MCF 10A (cell line): ENCODE measurements around the gene CSTB. TPM values are rescaled to one million over a fixed set of nuclear protein-coding genes. Genes with fewer than 3 reads are reported as not detected.

Source experiments
- BruUV-seq: library from RNA; stranded (reverse); fragments of 400-500 nt; replicated peaks from 2 replicates; lab custom pipeline; 2021; lab: Mats Ljungman, UMichigan
- CTCF ChIA-PET: fragments of 300-600 bp; sonication (Branson Sonifier 250); formaldehyde crosslinking; extraction: SDS; loops from one replicate; lab custom pipeline; 2021; ENCODE audit warnings: antibody characterized with exemption, inconsistent platforms; lab: Yijun Ruan, JAX
- POLR2A ChIA-PET: fragments of 300-600, 350-650 bp; sonication (Branson Sonifier 250); formaldehyde crosslinking; extraction: SDS; loops from one replicate; lab custom pipeline; 2020; ENCODE audit warnings: antibody characterized with exemption, inconsistent platforms; lab: Yijun Ruan, JAX
- DNase-seq: peaks from one replicate; pipeline ENCODE4 v3.0.0-alpha.2; 2018; ENCODE audit not compliant: unreplicated experiment
- H3K27ac Mint-ChIP-seq: one replicate; pipeline ENCODE4 v1.8.0; 2022; ENCODE audit warnings: mild to moderate bottlenecking, low read depth, mixed read lengths; ENCODE audit not compliant: unreplicated experiment
- H3K27me3 Mint-ChIP-seq: one replicate; pipeline ENCODE4 v1.8.0; 2022; ENCODE audit warnings: mixed read lengths; ENCODE audit not compliant: insufficient read depth, unreplicated experiment
- H3K36me3 Mint-ChIP-seq: one replicate; pipeline ENCODE4 v1.8.0; 2022; ENCODE audit warnings: mild to moderate bottlenecking, moderate library complexity, mixed read lengths; ENCODE audit not compliant: insufficient read depth, unreplicated experiment
- H3K4me1 Mint-ChIP-seq: one replicate; pipeline ENCODE4 v1.8.0; 2022; ENCODE audit warnings: mixed read lengths; ENCODE audit not compliant: insufficient read depth, unreplicated experiment
- H3K4me3 Mint-ChIP-seq: one replicate; pipeline ENCODE4 v1.8.0; 2022; ENCODE audit warnings: mild to moderate bottlenecking, moderate library complexity, mixed read lengths; ENCODE audit not compliant: unreplicated experiment
- H3K9me3 Mint-ChIP-seq: one replicate; pipeline ENCODE4 v1.8.0; 2022; ENCODE audit warnings: mixed read lengths; ENCODE audit not compliant: unreplicated experiment
- intact Hi-C: fragments of 100-400 bp; cut with micrococcal nuclease; formaldehyde crosslinking; loops from 2 replicates; pipeline ENCODE4 v1.14.1; 2022
- total RNA-seq: library from RNA; stranded (reverse); gene quantifications from 2 replicates; pipeline ENCODE4 v1.2.3, GENCODE V29; 2022
- TF ChIP-seq, protein P1 (sequence below): fragments of 200-600 bp; IDR thresholded peaks from one replicate; pipeline ENCODE4 v1.8.0; 2022; ENCODE audit warnings: antibody characterized with exemption, mild to moderate bottlenecking; ENCODE audit not compliant: unreplicated experiment

Gene CSTB
- total RNA-seq, 1 experiment from 2014 or later, result 60.5 TPM

DNA sequence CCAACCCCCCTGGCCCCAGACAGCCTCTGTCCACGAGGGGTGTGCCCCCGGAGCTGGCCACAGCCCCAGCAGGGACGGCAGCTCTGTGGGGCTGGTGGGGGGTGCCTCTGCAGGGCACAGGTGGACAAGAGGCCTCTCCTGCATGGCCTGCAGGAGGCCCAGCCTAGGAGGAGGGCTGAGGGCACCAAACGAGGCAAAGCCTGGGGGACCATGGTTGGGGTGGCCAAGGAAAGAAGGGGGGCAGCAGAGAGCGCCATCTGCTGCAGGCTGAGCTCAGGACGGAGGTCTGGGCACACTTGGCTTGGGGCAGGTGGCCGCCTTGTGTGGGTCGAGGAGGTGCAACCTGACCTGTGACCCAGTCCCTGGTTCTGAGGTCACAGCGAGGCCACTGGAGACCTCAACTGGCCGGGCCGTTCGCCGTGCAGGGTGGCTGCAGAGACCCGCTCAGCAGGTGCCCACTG is 40.5 kb upstream of the CSTB start:
- ChIA-PET CTCF (no interaction called here), POLR2A (interaction anchor here (0.7 to 1.0 kb wide), 2 partner anchors 43 to 148 kb away, joined by 3 read pairs; no protein-coding TSS in a partner anchor)
- no peak for DNase-seq
- BruUV-seq, result no TSS peak
- TF ChIP-seq, protein P1, sequence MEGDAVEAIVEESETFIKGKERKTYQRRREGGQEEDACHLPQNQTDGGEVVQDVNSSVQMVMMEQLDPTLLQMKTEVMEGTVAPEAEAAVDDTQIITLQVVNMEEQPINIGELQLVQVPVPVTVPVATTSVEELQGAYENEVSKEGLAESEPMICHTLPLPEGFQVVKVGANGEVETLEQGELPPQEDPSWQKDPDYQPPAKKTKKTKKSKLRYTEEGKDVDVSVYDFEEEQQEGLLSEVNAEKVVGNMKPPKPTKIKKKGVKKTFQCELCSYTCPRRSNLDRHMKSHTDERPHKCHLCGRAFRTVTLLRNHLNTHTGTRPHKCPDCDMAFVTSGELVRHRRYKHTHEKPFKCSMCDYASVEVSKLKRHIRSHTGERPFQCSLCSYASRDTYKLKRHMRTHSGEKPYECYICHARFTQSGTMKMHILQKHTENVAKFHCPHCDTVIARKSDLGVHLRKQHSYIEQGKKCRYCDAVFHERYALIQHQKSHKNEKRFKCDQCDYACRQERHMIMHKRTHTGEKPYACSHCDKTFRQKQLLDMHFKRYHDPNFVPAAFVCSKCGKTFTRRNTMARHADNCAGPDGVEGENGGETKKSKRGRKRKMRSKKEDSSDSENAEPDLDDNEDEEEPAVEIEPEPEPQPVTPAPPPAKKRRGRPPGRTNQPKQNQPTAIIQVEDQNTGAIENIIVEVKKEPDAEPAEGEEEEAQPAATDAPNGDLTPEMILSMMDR, result no peak
- no peaks in the 10 kb centered on the region for H3K9me3 Mint-ChIP-seq
- H3K36me3 Mint-ChIP-seq, result no peaks in the 10 kb centered on the region
- H3K27me3 Mint-ChIP-seq, result peaks cover 11% of the 10 kb centered on the region
- intact Hi-C loops, result no loop called here
- no peak overlapping the region for H3K27ac Mint-ChIP-seq
- H3K4me3 Mint-ChIP-seq, result no peak overlapping the region
- H3K4me1 Mint-ChIP-seq, result peaks cover 15% of the 10 kb centered on the region

DNA sequence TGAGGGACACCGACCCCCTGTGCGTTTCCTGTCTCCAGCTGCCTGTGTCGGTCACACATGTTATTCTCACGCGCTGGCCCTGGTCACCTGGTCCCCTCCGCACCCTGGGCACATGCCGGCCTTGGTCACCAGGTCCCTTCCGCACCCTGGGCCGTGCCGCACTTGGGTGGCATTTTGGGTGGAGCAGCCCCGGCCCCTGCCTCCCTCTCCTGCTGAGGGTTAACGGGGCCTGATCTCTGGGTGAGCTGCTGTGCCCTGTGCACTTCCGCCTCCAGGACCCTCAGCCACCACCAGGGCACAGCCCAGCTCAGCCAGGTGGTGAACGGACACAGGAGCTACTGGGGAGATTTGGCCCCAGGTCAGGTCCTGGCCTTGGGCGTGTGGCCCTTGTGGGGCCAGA is 39.9 kb upstream of the CSTB start:
- DNase-seq, result no peak
- Mint-ChIP-seq H3K9me3 (no peaks in the 10 kb centered on the region), H3K4me1 (peaks cover 21% of the 10 kb centered on the region), H3K27ac (no peak overlapping the region), H3K4me3 (no peak overlapping the region), H3K27me3 (peaks cover 11% of the 10 kb centered on the region), H3K36me3 (no peaks in the 10 kb centered on the region)
- ChIA-PET CTCF (no interaction called here), POLR2A (interaction anchor here (0.7 to 1.0 kb wide), 3 partner anchors 44 to 149 kb away, joined by 3 read pairs; no protein-coding TSS in a partner anchor)
- BruUV-seq, result no TSS peak
- intact Hi-C loops, result no loop called here
- TF ChIP-seq, protein P1, result no peak

DNA sequence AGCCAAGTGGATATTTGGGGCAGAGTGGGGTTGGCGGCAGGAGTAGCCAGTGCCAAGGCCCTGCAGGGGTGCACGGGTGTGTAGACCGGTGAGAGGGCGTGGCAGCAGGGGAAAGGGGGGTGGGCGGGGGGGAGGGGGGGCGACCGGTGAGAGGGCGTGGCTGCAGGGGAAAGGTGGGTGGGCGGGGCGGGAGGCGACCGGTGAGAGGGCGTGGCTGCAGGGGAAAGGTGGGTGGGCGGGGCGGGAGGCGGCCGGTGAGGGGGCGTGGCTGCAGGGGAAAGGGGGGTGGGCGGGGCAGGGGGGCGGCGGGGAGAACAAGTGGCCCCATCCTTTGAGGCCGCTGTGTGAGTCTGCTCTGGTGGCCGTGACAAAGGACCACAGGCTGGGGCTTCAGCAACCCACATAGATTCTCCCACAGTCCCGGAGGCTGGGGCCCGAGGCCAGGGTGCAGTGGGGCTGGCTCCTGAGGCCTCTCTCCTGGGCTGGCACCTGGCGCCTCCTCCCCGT is 39.1 kb upstream of the CSTB start:
- intact Hi-C loops, result no loop called here
- CTCF ChIA-PET, result no interaction called here
- POLR2A ChIA-PET, result interaction anchor here (0.8 kb wide), 1 partner anchor 48 kb away, joined by 3 read pairs; no protein-coding TSS in a partner anchor
- Mint-ChIP-seq H3K36me3 (no peaks in the 10 kb centered on the region), H3K9me3 (no peaks in the 10 kb centered on the region), H3K27me3 (peaks cover 11% of the 10 kb centered on the region), H3K27ac (no peak overlapping the region), H3K4me1 (peaks cover 25% of the 10 kb centered on the region), H3K4me3 (no peak overlapping the region)
- DNase-seq, result no peak
- TF ChIP-seq, protein P1, result no peak
- BruUV-seq, result no TSS peak

DNA sequence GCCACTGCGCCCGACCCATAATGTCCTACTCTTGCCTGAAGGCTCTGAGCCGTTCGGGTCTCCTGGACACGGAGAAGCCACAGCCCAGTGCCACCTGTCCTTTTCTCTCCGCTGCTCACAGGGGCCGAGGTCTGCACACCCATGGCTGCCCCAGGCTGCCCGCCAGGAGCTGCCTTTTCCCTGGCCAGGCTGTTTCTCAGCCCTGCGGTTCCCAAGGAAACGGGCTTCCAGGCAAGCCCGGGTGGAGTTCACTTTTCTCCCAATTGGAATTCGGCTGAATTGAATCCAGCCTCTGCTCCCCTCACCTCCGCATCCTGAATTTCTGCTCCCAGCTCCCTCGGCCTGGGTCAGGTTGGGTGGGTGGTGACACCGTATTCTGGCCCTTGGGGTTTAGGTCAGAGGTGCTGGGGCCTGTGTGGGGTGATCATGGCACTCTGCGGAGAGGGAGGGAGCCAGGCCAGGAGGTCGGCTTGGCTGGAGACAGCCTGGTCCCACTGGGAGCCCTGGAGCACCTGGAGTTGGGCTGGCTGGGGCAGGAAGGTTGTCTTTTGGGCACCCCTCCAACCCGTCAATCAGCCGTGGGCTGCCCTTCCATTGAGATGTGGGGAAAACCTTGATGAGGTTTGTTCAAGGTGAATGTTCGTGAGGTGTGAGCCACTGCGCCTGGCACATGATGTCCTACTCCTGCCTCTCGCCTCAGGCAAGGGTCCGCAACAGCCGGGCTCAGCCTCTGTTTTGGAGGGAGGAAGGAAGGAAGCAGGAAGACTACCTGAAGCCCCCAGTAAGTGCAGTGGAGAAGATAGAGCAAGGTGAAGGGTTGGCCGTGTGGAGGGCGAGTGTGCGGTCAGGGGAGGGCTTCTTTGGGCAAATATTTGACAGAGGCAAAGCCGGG is 38.4 kb upstream of the CSTB start:
- TF ChIP-seq, protein P1, result no peak
- H3K27ac Mint-ChIP-seq, result no peak overlapping the region
- POLR2A ChIA-PET, result interaction anchor here (1.3 kb wide), 1 partner anchor 49 kb away, joined by 4 read pairs; no protein-coding TSS in a partner anchor
- H3K27me3 Mint-ChIP-seq, result peaks cover 11% of the 10 kb centered on the region
- no peak overlapping the region for H3K4me3 Mint-ChIP-seq
- H3K9me3 Mint-ChIP-seq, result no peaks in the 10 kb centered on the region
- intact Hi-C loops, result loop anchor here (5.0 kb wide), 1 partner anchor 48 kb away; no protein-coding TSS in a partner anchor
- peaks cover 25% of the 10 kb centered on the region for H3K4me1 Mint-ChIP-seq
- no peak for DNase-seq
- CTCF ChIA-PET, result no interaction called here
- no peaks in the 10 kb centered on the region for H3K36me3 Mint-ChIP-seq
- no TSS peak for BruUV-seq
